ENCODE results near the gene CCR3.
A peak's percentile ranks its signal among the peaks of the same experiment; 100 is the strongest.

CCR3 gene

GRCh38 chr3:46221391-46221790 lies 20.9 kb upstream of the CCR3 start:
- no peak for DNase-seq (ENCODE audit: low read depth)

GRCh38 chr3:46221938-46222337 lies 20.3 kb upstream of the CCR3 start:
- no peak for DNase-seq (ENCODE audit: low read depth)

GRCh38 chr3:46222435-46223161 lies 19.7 kb upstream of the CCR3 start:
- DNase-seq (ENCODE audit: low read depth), result no peak

- peak; percentile 92 for DNase-seq (ENCODE audit: low read depth)
Observed at GRCh38 chr3:46228260-46229242, 13.7 kb upstream of the CCR3 start.

GRCh38 chr3:46231323-46231722 lies 10.9 kb upstream of the CCR3 start:
- DNase-seq (ENCODE audit: low read depth), result no peak

GRCh38 chr3:46233194-46233593 lies 9.1 kb upstream of the CCR3 start:
- DNase-seq (ENCODE audit: low read depth), result no peak

- no peak for DNase-seq (ENCODE audit: low read depth)
Observed at GRCh38 chr3:46235425-46235824, 6.8 kb upstream of the CCR3 start.

- no peak for DNase-seq (ENCODE audit: low read depth)
Observed at GRCh38 chr3:46236294-46237054, 5.8 kb upstream of the CCR3 start.

- DNase-seq (ENCODE audit: low read depth), result no peak
Observed at GRCh38 chr3:46238386-46238785, 3.9 kb upstream of the CCR3 start.

GRCh38 chr3:46239301-46239938 lies 2.8 kb upstream of the CCR3 start:
- no peak for DNase-seq (ENCODE audit: low read depth)

- DNase-seq (ENCODE audit: low read depth), result no peak
Observed at GRCh38 chr3:46239952-46240351, 2.3 kb upstream of the CCR3 start.

- DNase-seq (ENCODE audit: low read depth), result no peak
Observed at GRCh38 chr3:46243560-46243959, 1.3 kb downstream of the CCR3 start.

- DNase-seq (ENCODE audit: low read depth), result no peak
Observed at GRCh38 chr3:46245146-46245545, 2.9 kb downstream of the CCR3 start.

GRCh38 chr3:46252980-46253379 lies 10.7 kb downstream of the CCR3 start:
- no peak for DNase-seq (ENCODE audit: low read depth)

- DNase-seq (ENCODE audit: low read depth), result no peak
Observed at GRCh38 chr3:46258525-46258924, 16.3 kb downstream of the CCR3 start.

- no peak for DNase-seq (ENCODE audit: low read depth)
Observed at GRCh38 chr3:46261926-46262594, 19.8 kb downstream of the CCR3 start.

- no peak for DNase-seq (ENCODE audit: low read depth)
Observed at GRCh38 chr3:46264002-46264401, 21.7 kb downstream of the CCR3 start.

- DNase-seq (ENCODE audit: low read depth), result no peak
Observed at GRCh38 chr3:46266598-46266997, 24.3 kb downstream of the CCR3 start.

GRCh38 chr3:46269556-46269955 lies 27.3 kb downstream of the CCR3 start:
- no peak for DNase-seq (ENCODE audit: low read depth)

- DNase-seq (ENCODE audit: low read depth), result no peak
Observed at GRCh38 chr3:46270474-46270873, 28.2 kb downstream of the CCR3 start.

- no peak for DNase-seq (ENCODE audit: low read depth)
Observed at GRCh38 chr3:46271209-46271745, 29.0 kb downstream of the CCR3 start.
